ENCODE results near the gene PXK.

DNA sequence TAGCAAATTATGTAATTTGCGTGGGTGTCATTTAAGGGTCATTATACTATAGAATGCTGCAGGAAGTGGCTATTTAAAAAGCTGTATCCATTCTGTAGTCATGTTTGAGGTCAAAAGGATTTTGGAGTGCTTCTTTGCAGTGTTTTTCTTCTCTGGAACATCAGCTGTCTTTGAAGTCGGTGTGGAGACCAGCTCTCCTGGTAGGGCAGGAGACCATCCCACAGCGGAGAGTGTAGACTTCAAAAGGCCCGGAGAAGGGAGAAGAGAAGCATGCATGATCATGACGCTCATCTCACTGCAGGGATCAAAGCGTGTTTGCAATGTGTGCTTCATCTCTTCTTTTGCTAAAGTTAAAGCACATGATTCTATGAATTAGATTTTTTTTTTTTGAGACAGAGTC, 19.9 kb downstream of the PXK start:
- no peak for TF ChIP-seq POLR2A (IDR thresholded peaks at IDR 0.05; ENCODE audit: low read length)
- no peak for TF ChIP-seq GATA1 (IDR thresholded peaks at IDR 0.05; ENCODE audit: low read depth, low read length)

All from erythroblast (primary cell).